BLaER1 treated with 17β-estradiol and CSF1 and Interleukin-3, amounts not matched to agents 10 nM and 100 nM (cell line): ENCODE results near the gene ZNF8.
"Not testable (repeated sequence)": the region's sequence is repeated elsewhere in the genome, so short reads cannot be mapped to it uniquely, and the experiment has no call there.

Experiments used
- H3K27ac ChIP-seq, 11 experiments: shearing (Covaris generic); formaldehyde crosslinking; 2 replicates each; pipeline ENCODE4 v1.8.1; 2022
- H3K27me3 ChIP-seq, 11 experiments: shearing (Covaris generic); formaldehyde crosslinking; 2 replicates each; pipeline ENCODE4 v1.8.1; 2022
- H3K36me3 ChIP-seq, 11 experiments: shearing (Covaris generic); formaldehyde crosslinking; 2 replicates each; pipeline ENCODE4 v1.8.1; 2022
- H3K4me1 ChIP-seq, 10 experiments: shearing (Covaris generic); formaldehyde crosslinking; 2 replicates each; pipeline ENCODE4 v1.8.1; 2022
- H3K4me2 ChIP-seq, 11 experiments: shearing (Covaris generic); formaldehyde crosslinking; 2 replicates each; pipeline ENCODE4 v1.8.1; 2022
- H3K4me3 ChIP-seq, 10 experiments: shearing (Covaris generic); formaldehyde crosslinking; 2 replicates each; pipeline ENCODE4 v1.8.1; 2022
- H3K9ac ChIP-seq, 11 experiments: shearing (Covaris generic); formaldehyde crosslinking; 2 replicates each; pipeline ENCODE4 v1.8.1; 2022
- H3K9me3 ChIP-seq, 11 experiments: shearing (Covaris generic); formaldehyde crosslinking; replicated peaks in 1 of 11; 2 replicates each; pipeline ENCODE4 v1.8.1; 2022
- H4K20me1 ChIP-seq, 11 experiments: shearing (Covaris generic); formaldehyde crosslinking; 2 replicates each; pipeline ENCODE4 v1.8.1; 2022
- Cebpa-rat ChIP-seq, 11 experiments: shearing (Covaris generic); IDR thresholded peaks; 2 replicates each; pipeline ENCODE4 v1.8.1; 2022

The ZNF8 gene

DNA sequence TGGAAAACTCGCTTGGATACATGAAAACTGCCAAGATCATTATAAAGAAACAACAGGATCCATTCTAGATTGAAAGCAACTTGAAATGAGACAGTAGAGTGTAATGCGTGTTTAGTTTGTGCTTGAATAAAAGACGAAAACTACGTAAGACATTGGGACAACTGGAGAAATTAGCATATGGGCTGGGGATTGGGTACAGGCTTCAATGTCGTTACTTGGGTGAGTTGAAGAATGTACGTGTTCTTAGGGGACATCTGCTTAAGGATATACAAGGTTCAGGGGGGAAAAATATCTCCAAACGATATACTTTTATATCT is 26.0 kb downstream of the ZNF8 start:
- Histone ChIP-seq H3K4me3 (peak overlapping the region; percentile 77 to 96 (median 88)), H3K36me3 (peaks cover 52 to 78% (median 69%) of the 10 kb centered on the region in 11 experiments), H3K27ac (peak overlapping the region in 9 of 11 experiments; percentile 40 to 92 (median 91); a peak in 11 of 22 replicates), H3K4me1 (peaks cover 18 to 30% (median 23%) of the 10 kb centered on the region in 10 experiments), H4K20me1 (peaks cover 0 to 91% (median 45%) of the 10 kb centered on the region in 11 experiments; a peak in 16 of 22 replicates), H3K9ac (peak overlapping the region in 7 of 11 experiments; percentile 63 to 93 (median 92); a peak in 12 of 22 replicates), H3K4me2 (peak overlapping the region; percentile 60 to 96 (median 84)), H3K9me3 (peaks cover 0 to 21% (median 0%) of the 10 kb centered on the region in 11 experiments; a peak in 6 of 22 replicates), H3K27me3 (no peaks in the 10 kb centered on the region)
- no peak for TF ChIP-seq Cebpa-rat (IDR thresholded peaks at IDR 0.05)

DNA sequence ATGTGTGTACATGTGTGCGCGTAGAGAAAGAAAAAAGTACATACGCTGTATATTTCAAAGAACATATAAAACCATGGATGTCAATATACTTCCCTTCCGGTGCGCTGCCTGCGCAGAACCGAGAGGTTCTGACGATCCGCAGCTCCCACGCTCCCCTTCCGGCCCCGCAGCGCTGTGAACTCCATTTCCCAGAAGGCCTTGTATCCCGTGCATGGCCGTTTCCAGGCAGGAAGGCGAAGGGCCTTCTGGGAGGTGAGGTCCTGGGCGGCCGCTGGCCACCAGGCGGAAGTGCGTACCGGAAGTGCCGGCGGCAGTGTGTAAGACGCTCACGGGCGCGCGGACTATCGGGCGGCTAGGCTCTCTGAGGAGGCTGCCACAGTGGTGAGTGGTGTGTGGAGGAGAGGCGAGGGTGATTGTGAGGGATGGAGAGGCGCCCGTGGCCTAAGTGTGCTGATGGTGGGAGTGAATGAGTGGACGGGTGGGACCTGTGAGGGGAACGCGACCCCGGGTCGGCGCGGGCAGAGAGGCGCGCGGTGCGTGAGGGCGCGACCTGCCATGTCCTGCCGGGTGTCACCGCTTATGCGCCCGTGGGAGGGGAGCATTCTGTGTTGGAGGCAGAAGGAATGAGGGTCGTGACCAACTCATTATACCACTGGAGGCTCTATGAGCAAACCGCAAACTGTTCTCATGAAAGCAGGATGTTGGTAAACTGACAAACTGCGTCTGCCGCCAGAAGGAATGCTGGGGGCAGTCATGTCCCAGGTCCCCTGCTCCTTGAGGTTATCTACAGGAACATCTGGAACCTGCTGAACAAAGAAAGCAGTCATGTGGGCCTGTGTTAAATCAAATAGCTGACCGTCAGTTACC is 26.5 kb downstream of the ZNF8 start, which contains the start of gene ERVK3-1:
ERVK3-1 (plus strand) TSS at position 313 of the 867 bp plus-strand sequence. CDS start 6,792 bp downstream, outside the sequence.
- TF ChIP-seq Cebpa-rat (IDR thresholded peaks at IDR 0.05) = no peak
- peaks cover 0 to 91% (median 39%) of the 10 kb centered on the region in 11 experiments; a peak in 16 of 22 replicates for H4K20me1 ChIP-seq

DNA sequence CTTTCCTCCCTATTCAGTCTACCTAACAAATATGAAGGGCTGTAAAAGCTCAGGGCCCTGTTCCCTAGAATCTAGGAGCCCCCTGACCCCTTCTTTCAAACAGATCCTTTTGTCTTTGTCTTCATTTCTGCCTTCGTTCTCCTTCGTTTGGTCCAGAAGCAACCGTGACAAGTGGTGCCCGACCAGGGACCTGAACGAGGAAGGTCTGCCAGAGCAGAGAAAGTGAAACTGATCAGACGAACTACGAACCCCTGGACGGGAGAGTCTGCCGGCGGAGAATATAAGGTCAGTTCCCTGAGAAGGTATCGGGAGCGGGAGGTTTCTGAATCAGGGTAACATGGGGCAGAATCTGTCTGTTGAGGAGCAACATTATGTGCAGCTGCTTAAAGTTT is 27.2 kb downstream of the ZNF8 start:
- Histone ChIP-seq H3K27ac (peak overlapping the region; percentile 77 to 94 (median 91)), H4K20me1 (peaks cover 0 to 91% (median 33%) of the 10 kb centered on the region in 11 experiments; a peak in 16 of 22 replicates), H3K4me3 (peak overlapping the region; percentile 77 to 96 (median 88)), H3K9me3 (peaks cover 0 to 19% (median 0%) of the 10 kb centered on the region in 11 experiments; a peak in 7 of 22 replicates), H3K27me3 (no peaks in the 10 kb centered on the region), H3K36me3 (peaks cover 50 to 77% (median 69%) of the 10 kb centered on the region in 11 experiments), H3K4me2 (peak overlapping the region; percentile 81 to 96 (median 92)), H3K9ac (peak overlapping the region; percentile 79 to 93 (median 92)), H3K4me1 (peaks cover 18 to 30% (median 23%) of the 10 kb centered on the region in 10 experiments)
- TF ChIP-seq Cebpa-rat (IDR thresholded peaks at IDR 0.05) = no peak

More for the DNA sequence above, 26.5 kb downstream of the ZNF8 start, which contains the start of gene ERVK3-1:
- peak within 1 kb of the TSS; percentile 77 to 96 (median 88) for H3K4me3 ChIP-seq
- H3K36me3 ChIP-seq = peaks cover 52 to 77% (median 69%) of the 10 kb centered on the region in 11 experiments
- H3K9me3 ChIP-seq = peaks cover 0 to 21% (median 0%) of the 10 kb centered on the region in 11 experiments; a peak in 9 of 22 replicates
- H3K4me2 ChIP-seq = peak within 1 kb of the TSS; percentile 81 to 96 (median 92)
- H3K9ac ChIP-seq = peak within 1 kb of the TSS; percentile 79 to 93 (median 92)
- H3K27ac ChIP-seq = peak within 1 kb of the TSS; percentile 77 to 94 (median 91)
- no peaks in the 10 kb centered on the region for H3K27me3 ChIP-seq
- H3K4me1 ChIP-seq = peaks cover 18 to 30% (median 23%) of the 10 kb centered on the region in 10 experiments

DNA sequence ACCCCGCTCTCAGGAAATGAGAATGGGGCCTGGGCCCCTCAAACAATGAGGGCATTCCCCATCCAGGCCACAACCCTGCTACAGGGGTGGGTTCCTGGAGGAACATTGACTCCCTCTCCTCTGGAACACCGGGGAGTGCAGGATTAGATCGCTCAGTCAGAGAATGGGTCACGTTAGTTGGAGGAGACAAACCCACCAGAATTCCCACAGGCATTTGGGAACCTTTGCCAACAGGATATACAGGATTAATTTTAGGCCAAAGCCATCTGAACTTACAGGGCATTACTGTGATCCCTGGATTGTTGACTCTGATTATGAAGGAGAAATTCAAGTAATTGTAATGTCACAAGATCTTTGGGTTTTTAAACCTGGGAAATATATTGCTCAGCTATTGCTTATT is 29.0 kb downstream of the ZNF8 start:
- H3K4me3 ChIP-seq = no peak overlapping the region
- TF ChIP-seq Cebpa-rat (IDR thresholded peaks at IDR 0.05) = no peak
- H3K9me3 ChIP-seq = peaks cover 0 to 28% (median 6%) of the 10 kb centered on the region in 11 experiments; a peak in 7 of 22 replicates
- no peak overlapping the region for H3K9ac ChIP-seq
- no peak overlapping the region for H3K27ac ChIP-seq
- no peaks in the 10 kb centered on the region for H3K27me3 ChIP-seq
- H3K36me3 ChIP-seq = peaks cover 60 to 77% (median 71%) of the 10 kb centered on the region in 11 experiments
- H3K4me2 ChIP-seq = peak overlapping the region in 1 of 11 experiments; percentile 14; a peak in 1 of 22 replicates
- H3K4me1 ChIP-seq = peaks cover 18 to 30% (median 23%) of the 10 kb centered on the region in 10 experiments
- peaks cover 0 to 91% (median 38%) of the 10 kb centered on the region in 11 experiments; a peak in 18 of 22 replicates for H4K20me1 ChIP-seq

DNA sequence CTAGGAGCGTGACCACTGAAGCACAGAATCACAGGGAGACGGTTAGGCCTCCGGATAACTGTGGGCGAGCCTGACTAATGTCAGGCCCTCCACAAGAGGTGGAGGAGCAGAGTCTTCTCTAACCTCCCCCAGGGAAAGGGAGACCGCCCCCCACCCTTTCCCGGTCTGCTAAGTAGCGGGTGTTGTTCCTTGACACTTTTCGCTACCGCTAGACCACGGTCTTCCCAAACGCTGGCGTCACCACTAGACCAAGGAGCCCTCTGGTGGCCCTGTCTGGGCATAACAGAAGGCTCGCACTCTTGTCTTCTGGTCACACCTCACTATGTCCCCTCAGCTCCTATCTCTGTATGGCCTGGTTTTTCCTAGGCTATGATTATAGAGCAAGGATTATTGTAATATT is 31.9 kb downstream of the ZNF8 start:
- peaks cover 1 to 93% (median 49%) of the 10 kb centered on the region in 11 experiments; a peak in 19 of 22 replicates for H4K20me1 ChIP-seq
- H3K4me2 ChIP-seq, H3K27me3 ChIP-seq, H3K27ac ChIP-seq, H3K9ac ChIP-seq, H3K4me3 ChIP-seq: not testable (repeated sequence)
- H3K36me3 ChIP-seq = peaks cover 90 to 95% (median 91%) of the 10 kb centered on the region in 11 experiments
- peaks cover 11 to 21% (median 13%) of the 10 kb centered on the region in 10 experiments for H3K4me1 ChIP-seq
- peaks cover 0 to 30% (median 6%) of the 10 kb centered on the region in 11 experiments; a peak in 7 of 22 replicates for H3K9me3 ChIP-seq

DNA sequence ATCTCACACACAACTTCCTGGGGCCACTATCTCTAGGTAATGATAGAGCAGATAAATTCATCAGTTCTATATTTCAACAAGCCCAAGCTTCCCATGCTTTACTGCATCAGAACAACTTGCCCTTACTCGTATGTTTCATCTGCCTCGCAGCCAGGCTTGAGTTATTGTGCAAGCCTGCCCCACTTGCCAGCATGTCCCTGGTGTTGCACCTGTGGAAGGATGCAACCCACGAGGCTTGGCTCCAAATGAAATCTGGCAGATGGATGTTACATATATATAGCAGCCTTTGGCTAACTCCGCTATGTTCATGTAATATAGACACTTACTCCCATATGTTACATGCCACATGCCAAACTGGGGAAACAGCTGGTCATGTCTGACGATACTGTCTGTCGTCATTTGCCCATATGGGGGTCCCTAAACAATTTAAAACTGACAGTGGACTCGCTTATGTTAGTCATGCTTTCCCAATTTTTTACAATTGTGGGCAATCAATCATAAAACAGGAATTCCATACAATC is 32.6 kb downstream of the ZNF8 start:
- H3K4me1 ChIP-seq = peaks cover 7 to 15% (median 9%) of the 10 kb centered on the region in 10 experiments
- H3K4me3 ChIP-seq = no peak overlapping the region
- no peak overlapping the region for H3K27ac ChIP-seq
- peaks cover 0 to 30% (median 6%) of the 10 kb centered on the region in 11 experiments; a peak in 7 of 22 replicates for H3K9me3 ChIP-seq
- H3K4me2 ChIP-seq = no peak overlapping the region
- peaks cover 5 to 93% (median 54%) of the 10 kb centered on the region in 11 experiments; a peak in 20 of 22 replicates for H4K20me1 ChIP-seq
- TF ChIP-seq Cebpa-rat (IDR thresholded peaks at IDR 0.05) = no peak
- no peak overlapping the region for H3K9ac ChIP-seq
- no peaks in the 10 kb centered on the region for H3K27me3 ChIP-seq
- H3K36me3 ChIP-seq = peaks cover 94 to 99% (median 97%) of the 10 kb centered on the region in 11 experiments

DNA sequence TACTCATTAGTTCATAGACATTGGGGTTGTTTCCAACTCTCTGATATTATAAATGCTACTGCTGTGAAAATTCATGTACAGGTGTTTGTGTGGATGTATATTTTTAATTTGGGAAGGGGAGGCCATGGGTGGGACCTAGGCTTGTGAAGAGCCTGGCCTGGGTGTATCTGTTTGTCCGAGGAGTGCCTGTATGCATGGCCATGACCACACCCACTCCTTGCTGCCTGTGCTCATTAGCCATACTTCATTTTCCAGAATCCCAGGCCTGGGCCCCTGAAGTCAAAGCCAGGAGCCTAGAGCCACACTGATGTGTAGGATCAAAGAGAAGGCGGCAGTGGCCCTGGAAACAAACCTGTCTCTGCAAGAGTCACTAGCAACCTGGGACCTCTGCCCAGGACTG is 36.8 kb downstream of the ZNF8 start:
- no peak for TF ChIP-seq Cebpa-rat (IDR thresholded peaks at IDR 0.05)
- H3K9me3 ChIP-seq = peaks cover 0 to 19% (median 4%) of the 10 kb centered on the region in 11 experiments; a peak in 6 of 22 replicates
- H3K4me2 ChIP-seq = no peak overlapping the region
- no peaks in the 10 kb centered on the region for H3K27me3 ChIP-seq
- H3K36me3 ChIP-seq = peaks cover 55 to 79% (median 71%) of the 10 kb centered on the region in 11 experiments
- H3K4me3 ChIP-seq = no peak overlapping the region
- no peaks in the 10 kb centered on the region for H3K4me1 ChIP-seq
- H3K9ac ChIP-seq = no peak overlapping the region
- H3K27ac ChIP-seq = no peak overlapping the region
- peaks cover 21 to 95% (median 69%) of the 10 kb centered on the region in 11 experiments; a peak in 21 of 22 replicates for H4K20me1 ChIP-seq

DNA sequence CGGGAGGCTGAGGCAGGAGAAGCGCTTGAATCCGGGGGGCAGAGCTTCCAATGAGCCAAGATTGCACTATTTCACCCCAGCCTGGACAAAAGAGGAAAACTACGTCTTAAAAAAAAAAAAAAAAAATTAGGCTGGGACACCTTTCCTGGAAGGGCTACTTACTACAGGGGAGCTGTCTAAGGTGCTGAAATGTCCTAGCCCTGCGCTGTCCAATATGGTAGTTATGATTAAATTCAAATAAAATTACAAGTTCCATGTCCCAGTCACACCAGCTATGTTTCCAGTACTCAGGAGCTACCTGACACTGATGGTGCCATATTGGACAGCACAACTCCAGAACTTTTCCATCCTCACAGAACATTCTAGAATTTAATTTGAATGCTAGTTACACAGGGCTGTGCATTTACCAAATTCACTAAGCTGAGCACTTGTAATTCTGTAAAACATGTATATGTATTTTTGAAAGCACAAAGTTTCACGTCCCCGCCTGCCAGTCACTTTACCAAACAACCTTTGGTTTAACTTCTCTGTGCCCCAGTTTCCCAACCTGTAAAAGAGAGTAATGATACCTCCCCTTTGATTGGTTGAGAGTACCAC is 38.8 kb downstream of the ZNF8 start:
- no peak for TF ChIP-seq Cebpa-rat (IDR thresholded peaks at IDR 0.05)
- Histone ChIP-seq H3K4me1 (no peaks in the 10 kb centered on the region), H3K9me3 (0 out of 22 replicates have a peak, but pooled peaks cover 0 to 4% (median 0%) of the 10 kb centered on the region in 11 experiments), H3K27me3 (no peaks in the 10 kb centered on the region), H4K20me1 (peaks cover 21 to 81% (median 56%) of the 10 kb centered on the region in 11 experiments; a peak in 21 of 22 replicates), H3K27ac (no peak overlapping the region), H3K4me2 (no peak overlapping the region), H3K4me3 (no peak overlapping the region), H3K9ac (no peak overlapping the region), H3K36me3 (peaks cover 43 to 78% (median 58%) of the 10 kb centered on the region in 11 experiments)
